ENCODE measurements around the gene FARS2.

DNA sequence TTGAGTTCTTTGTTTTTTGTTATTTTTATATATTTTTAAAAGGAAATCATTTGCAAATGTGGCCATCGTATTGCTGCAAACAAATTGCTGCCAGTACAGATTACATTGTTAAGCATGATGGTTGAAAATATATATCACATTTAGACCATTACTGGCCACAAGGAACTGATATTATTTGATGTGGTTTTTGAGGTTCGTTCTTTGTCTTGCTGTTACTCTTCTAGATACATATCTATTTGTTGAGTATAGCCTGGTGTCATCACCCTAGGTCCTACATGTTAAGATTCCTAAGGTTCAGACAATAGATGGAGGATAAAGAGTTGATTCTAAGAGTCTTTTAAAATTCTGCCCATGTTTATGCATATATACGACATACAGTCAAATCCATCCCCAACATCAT is 306.0 kb downstream of the FARS2 start:
- TF ChIP-seq PHF8 (IDR thresholded peaks at IDR 0.05; ENCODE audit: borderline replicate concordance, low read length) = no peak
- no peak for TF ChIP-seq EHMT2 (IDR thresholded peaks at IDR 0.05)
- TF ChIP-seq ZEB2 (IDR thresholded peaks at IDR 0.05) = no peak
- TF ChIP-seq, protein P1, sequence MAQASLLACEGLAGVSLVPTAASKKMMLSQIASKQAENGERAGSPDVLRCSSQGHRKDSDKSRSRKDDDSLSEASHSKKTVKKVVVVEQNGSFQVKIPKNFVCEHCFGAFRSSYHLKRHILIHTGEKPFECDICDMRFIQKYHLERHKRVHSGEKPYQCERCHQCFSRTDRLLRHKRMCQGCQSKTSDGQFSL (CRISPR knock-in tag; IDR thresholded peaks at IDR 0.05) = no peak
- TF ChIP-seq, protein P1 (tag; IDR thresholded peaks at IDR 0.05) = no peak
- TF ChIP-seq, protein P2, sequence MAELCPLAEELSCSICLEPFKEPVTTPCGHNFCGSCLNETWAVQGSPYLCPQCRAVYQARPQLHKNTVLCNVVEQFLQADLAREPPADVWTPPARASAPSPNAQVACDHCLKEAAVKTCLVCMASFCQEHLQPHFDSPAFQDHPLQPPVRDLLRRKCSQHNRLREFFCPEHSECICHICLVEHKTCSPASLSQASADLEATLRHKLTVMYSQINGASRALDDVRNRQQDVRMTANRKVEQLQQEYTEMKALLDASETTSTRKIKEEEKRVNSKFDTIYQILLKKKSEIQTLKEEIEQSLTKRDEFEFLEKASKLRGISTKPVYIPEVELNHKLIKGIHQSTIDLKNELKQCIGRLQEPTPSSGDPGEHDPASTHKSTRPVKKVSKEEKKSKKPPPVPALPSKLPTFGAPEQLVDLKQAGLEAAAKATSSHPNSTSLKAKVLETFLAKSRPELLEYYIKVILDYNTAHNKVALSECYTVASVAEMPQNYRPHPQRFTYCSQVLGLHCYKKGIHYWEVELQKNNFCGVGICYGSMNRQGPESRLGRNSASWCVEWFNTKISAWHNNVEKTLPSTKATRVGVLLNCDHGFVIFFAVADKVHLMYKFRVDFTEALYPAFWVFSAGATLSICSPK (IDR thresholded peaks at IDR 0.05; ENCODE audit: borderline replicate concordance) = no peak
- no peak for TF ChIP-seq POLR2A (conservative IDR thresholded peaks at IDR 0.05)
- TF ChIP-seq, protein P3, sequence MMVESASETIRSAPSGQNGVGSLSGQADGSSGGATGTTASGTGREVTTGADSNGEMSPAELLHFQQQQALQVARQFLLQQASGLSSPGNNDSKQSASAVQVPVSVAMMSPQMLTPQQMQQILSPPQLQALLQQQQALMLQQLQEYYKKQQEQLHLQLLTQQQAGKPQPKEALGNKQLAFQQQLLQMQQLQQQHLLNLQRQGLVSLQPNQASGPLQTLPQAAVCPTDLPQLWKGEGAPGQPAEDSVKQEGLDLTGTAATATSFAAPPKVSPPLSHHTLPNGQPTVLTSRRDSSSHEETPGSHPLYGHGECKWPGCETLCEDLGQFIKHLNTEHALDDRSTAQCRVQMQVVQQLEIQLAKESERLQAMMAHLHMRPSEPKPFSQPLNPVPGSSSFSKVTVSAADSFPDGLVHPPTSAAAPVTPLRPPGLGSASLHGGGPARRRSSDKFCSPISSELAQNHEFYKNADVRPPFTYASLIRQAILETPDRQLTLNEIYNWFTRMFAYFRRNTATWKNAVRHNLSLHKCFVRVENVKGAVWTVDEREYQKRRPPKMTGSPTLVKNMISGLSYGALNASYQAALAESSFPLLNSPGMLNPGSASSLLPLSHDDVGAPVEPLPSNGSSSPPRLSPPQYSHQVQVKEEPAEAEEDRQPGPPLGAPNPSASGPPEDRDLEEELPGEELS (CRISPR knock-in tag; IDR thresholded peaks at IDR 0.05; ENCODE audit: borderline replicate concordance) = no peak
- TF ChIP-seq MXI1 (IDR thresholded peaks at IDR 0.05; ENCODE audit: low read depth, low read length) = no peak
